ENCODE data around the gene LRIG2. TPM values are rescaled to one million over a fixed set of nuclear protein-coding genes. Genes with fewer than 3 reads are reported as not detected.
A peak's percentile ranks its signal among the peaks of the same experiment; 100 is the strongest.

LRIG2 gene
- total and polyA plus RNA-seq, 9 of the 15 experiments (the other 6 are each of a cell fraction or from before 2014, with no cell fraction given): 1.8 to 28.1 (median 11.5) TPM

GRCh38 chr1:113141650-113142473, 68.9 kb downstream of the LRIG2 start (continued):
- TF ChIP-seq CREB3L1 (IDR thresholded peaks at IDR 0.05; ENCODE audit: borderline replicate concordance, low read depth) (no peak), STAG1 (CRISPR knock-in tag; IDR thresholded peaks at IDR 0.05; ENCODE audit: borderline replicate concordance) (no peak), ZFP36 (IDR thresholded peaks at IDR 0.05; ENCODE audit: low read depth, low read length, partially characterized antibody) (peak; percentile 48), PREB (CRISPR knock-in tag; IDR thresholded peaks at IDR 0.05) (no peak), HMG20B (CRISPR knock-in tag; IDR thresholded peaks at IDR 0.05) (no peak), PRDM10 (IDR thresholded peaks at IDR 0.05; ENCODE audit: partially characterized antibody) (no peak), NR0B1 (IDR thresholded peaks at IDR 0.05; ENCODE audit: partially characterized antibody) (no peak), AFF1 (IDR thresholded peaks at IDR 0.05; ENCODE audit: low read depth in 1 of 2, partially characterized antibody in 2 of 2) (no peak), ZNF740 (CRISPR knock-in tag; IDR thresholded peaks at IDR 0.05) (no peak), ZNF740 (tag; IDR thresholded peaks at IDR 0.05) (no peak), ZNF75A (CRISPR knock-in tag; IDR thresholded peaks at IDR 0.05) (no peak)
